ENCODE results near the gene ZNF205.

The ZNF205 gene

DNA sequence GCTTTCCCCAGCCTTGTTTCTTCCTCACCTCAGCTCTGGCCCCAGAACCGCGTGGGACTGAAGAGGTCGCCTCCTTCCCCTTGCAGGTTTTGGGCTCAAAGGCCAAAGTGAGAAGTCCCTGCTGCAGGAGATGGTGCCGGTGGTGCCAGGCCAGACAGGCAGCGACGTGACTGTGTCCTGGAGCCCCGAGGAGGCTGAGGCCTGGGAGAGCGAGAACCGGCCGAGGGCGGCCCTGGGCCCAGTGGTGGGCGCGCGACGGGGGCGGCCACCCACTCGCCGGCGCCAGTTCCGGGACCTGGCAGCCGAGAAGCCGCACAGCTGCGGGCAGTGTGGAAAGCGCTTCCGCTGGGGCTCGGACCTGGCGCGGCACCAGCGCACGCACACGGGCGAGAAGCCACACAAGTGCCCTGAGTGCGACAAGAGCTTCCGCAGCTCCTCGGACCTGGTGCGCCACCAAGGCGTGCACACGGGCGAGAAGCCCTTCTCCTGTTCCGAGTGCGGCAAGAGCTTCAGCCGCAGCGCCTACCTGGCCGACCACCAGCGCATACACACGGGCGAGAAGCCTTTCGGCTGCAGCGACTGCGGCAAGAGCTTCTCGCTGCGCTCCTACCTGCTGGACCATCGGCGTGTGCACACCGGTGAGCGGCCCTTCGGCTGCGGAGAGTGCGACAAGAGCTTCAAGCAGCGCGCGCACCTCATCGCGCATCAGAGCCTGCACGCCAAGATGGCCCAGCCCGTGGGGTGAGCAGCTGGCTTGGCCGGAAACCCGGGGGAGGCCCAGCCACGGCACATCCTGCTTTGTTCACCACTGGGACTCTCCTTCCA, 28.4 kb downstream of the ZNF205 start:
- DNase-seq (ENCODE audit: low spot score), result no peak
- TF ChIP-seq, protein P1, sequence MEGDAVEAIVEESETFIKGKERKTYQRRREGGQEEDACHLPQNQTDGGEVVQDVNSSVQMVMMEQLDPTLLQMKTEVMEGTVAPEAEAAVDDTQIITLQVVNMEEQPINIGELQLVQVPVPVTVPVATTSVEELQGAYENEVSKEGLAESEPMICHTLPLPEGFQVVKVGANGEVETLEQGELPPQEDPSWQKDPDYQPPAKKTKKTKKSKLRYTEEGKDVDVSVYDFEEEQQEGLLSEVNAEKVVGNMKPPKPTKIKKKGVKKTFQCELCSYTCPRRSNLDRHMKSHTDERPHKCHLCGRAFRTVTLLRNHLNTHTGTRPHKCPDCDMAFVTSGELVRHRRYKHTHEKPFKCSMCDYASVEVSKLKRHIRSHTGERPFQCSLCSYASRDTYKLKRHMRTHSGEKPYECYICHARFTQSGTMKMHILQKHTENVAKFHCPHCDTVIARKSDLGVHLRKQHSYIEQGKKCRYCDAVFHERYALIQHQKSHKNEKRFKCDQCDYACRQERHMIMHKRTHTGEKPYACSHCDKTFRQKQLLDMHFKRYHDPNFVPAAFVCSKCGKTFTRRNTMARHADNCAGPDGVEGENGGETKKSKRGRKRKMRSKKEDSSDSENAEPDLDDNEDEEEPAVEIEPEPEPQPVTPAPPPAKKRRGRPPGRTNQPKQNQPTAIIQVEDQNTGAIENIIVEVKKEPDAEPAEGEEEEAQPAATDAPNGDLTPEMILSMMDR (IDR thresholded peaks at IDR 0.05; ENCODE audit: extremely low read depth, missing control alignments), result no peak

DNA sequence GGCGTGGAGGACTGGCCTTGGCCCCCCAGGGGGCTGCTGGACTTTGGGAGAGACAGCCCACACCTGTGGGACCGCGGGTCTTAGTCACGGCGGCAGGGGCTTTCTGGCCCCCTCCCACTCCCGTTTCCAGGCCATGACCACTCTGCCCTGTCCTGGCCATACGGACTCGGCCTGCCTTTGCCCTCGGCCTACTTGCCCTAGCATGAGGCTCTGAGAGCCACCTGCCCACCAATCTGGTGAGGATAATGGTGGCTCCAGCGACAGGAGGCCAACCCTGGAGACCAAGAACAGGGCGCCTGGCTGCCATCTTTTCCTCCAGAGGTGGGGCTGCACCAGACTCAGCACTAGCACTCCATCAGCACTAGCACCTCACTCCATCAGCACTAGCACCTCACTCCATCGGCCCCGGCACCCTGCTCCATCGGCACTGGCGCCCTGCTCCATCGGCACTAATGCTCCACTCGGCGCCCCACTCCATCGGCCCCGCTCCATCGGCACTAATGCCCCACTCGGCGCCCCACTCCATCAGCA, 29.5 kb downstream of the ZNF205 start:
- TF ChIP-seq, protein P1 (IDR thresholded peaks at IDR 0.05; ENCODE audit: extremely low read depth, missing control alignments), result no peak
- DNase-seq (ENCODE audit: low spot score), result no peak

DNA sequence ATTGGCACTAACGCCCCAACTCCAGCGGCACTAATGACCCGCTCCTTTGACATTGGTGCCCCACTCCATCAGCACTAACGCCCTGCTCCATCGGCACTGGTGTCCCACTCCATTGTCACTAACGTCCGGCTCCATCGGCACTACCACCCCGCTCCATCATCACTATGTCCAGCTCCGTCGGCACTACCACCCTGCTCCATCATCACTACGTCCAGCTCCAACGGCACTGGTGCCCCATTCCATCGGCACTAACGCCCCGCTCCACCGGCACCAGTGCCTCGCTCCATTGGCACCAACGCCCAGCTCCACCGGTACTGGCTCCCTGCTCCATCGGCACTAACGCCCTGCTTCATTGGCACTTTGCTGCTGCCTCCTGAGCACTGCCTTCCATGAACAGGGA, 29.9 kb downstream of the ZNF205 start:
- TF ChIP-seq, protein P1 (IDR thresholded peaks at IDR 0.05; ENCODE audit: extremely low read depth, missing control alignments), result no peak
- no peak for DNase-seq (ENCODE audit: low spot score)

DNA sequence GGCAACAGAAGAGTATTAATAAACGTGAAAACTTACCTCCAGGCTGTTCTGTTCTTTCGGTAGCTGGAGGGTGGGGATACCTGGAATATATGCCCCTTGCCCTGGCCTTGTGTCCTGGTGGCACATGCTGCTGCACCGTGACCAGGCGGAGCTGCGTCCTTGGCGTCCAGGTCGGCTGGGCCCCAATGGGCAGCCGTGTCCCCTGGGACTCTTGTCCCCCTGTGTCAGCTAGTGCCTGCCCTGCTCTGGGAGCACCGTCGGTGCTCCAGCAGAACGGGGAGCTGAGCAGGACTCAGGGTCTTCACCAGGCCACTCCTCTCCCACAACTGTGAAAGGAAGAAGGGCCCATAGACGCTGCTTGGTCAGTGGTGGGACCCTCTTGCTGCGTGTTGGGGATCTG, 30.4 kb downstream of the ZNF205 start:
- DNase-seq (ENCODE audit: low spot score), result no peak
- TF ChIP-seq, protein P1 (IDR thresholded peaks at IDR 0.05; ENCODE audit: extremely low read depth, missing control alignments), result no peak

DNA sequence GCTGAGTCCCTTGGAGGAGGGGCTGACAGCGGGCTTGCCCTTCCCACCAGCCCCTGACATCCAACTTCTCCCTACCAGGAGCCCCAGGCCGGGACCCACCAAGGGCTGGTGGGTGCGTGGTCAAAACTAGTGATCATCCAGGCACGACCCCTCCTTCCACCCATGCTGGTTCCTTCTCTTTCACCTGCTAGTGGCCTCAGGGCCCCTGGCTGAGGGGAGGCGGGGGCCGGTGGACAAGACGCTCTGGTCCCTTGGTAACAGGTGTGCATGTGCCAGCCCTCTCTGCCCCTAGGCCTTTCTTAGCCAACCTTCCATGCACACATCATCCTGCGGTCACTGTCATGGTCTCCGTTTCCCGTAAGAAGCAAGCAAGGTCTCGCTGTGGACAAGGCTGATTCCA, 30.8 kb downstream of the ZNF205 start:
- no peak for DNase-seq (ENCODE audit: low spot score)
- TF ChIP-seq, protein P1 (IDR thresholded peaks at IDR 0.05; ENCODE audit: extremely low read depth, missing control alignments), result no peak

DNA sequence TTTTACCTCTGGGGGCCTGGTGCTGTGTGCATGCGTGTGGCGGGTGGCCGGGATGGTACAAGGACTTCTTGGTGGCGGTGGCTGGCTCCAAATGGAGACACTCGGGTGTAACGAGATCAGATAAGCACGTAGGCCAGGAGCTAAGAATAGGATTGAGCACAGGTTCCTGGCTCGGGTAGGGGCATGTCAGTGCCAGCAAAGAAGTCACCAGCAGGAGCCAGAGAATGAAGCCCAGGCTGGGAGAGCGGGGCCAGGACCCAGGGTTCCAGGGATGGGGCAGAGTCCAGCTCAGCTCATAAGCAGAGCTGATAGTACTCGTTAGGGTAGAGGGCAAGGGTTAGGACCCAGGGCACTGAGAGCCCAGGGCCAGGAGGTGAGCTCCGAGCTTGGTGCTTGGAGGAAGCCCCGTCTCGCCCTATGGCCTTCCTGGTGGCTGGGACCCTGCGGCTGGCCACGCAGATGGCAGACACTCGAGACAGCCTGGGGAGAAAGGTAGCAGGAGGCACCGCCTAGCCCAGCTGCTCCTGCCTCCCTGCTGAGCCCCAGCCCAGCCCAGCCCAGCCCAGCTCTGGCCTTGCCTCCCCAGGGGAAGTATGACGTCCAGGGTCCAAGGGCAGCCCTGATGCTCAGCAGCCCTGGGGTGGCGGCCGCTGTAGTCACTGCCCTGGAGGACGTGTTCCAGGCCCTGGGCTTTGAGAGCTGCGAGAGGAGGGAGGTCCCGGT, 31.4 kb downstream of the ZNF205 start:
- TF ChIP-seq, protein P1 (IDR thresholded peaks at IDR 0.05; ENCODE audit: extremely low read depth, missing control alignments), result no peak
- DNase-seq (ENCODE audit: low spot score), result no peak

Measured in GM20000 (cell line).